Measurements from ENCODE around the gene KRTCAP2. TPM values are rescaled to one million over a fixed set of nuclear protein-coding genes. Genes with fewer than 3 reads are reported as not detected.
A peak's percentile ranks its signal among the peaks of the same experiment; 100 is the strongest.

The KRTCAP2 gene
- total and polyA plus RNA-seq, 2 experiments from 2014 or later, result 191 to 440 TPM

- H3K27ac ChIP-seq, result peak overlapping the region; percentile 97
- DNase-seq (ENCODE audit: low spot score), result no peak
- no peak overlapping the region for H3K4me3 ChIP-seq
Observed at GRCh38 chr1:155131285-155131684, 41.8 kb downstream of the KRTCAP2 start.

DNA sequence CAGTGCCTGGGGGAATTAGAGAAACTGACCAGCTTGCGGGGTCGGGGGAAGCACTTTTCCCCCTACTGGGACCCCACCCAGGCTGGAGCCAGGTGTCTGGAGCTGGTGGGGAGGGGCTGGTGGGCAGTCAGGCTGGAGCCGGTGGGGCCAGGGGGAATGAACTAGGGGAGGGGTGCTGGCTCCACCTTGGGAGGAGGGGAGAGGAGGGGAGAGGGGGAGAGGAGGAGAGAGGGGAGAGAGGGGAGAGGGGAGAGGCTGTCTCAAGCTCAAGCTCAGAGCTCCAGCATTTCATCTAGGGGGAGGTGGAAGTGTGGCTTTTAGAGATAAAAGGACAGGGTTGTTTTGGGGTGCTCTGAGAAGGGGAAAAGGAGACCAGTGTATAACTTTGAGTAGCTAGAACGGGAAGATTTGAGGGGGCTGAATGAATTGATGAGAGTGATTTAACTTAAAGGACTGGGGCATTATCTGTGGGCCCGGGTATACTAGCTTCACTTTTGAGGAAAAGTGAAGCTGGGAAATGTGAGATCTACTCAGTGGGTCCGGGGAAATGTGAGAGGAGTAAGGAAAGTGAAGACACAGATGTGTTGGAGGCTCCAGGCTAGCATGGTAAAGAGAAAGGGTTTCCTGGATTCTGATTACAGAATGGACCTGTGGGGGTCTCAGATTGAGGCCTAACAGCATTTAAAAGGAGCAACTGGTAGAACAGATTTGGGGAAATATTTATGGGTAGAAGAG is 42.7 kb downstream of the KRTCAP2 start:
- WGBS (ENCODE audit: low lambda C conversion rate, missing lambda C conversion rate), result 20% methylated on average over 5 of the region's 6 CpGs
- Histone ChIP-seq H4K20me1 (ENCODE audit: insufficient read depth, poor library complexity, severe bottlenecking) (no peaks in the 10 kb centered on the region), H3K9me3 (ENCODE audit: low read depth) (no peaks in the 10 kb centered on the region), H3K27me3 (no peaks in the 10 kb centered on the region), H3K4me2 (peak overlapping the region; percentile 98), H3K9me2 (replicated peaks; ENCODE audit: insufficient read depth) (no peaks in the 10 kb centered on the region), H3K79me2 (peaks cover 47% of the 10 kb centered on the region), H3K4me1 (ENCODE audit: insufficient read depth) (peaks cover 33% of the 10 kb centered on the region), H3K36me3 (replicated peaks; ENCODE audit: insufficient read depth, low read depth) (no peaks in the 10 kb centered on the region), H2AFZ (no peak overlapping the region), H3K27ac (peak overlapping the region; percentile 97), H3K4me3 (peak overlapping the region; percentile 9)
- DNase-seq (ENCODE audit: low spot score), result peak; percentile 55
- TF ChIP-seq EZH2phosphoT487 (IDR thresholded peaks at IDR 0.05; ENCODE audit: low read depth, severe bottlenecking, unreplicated experiment) (no peak), EZH2 (IDR thresholded peaks at IDR 0.05; ENCODE audit: borderline replicate concordance) (no peak)
- TF ChIP-seq, protein P1, sequence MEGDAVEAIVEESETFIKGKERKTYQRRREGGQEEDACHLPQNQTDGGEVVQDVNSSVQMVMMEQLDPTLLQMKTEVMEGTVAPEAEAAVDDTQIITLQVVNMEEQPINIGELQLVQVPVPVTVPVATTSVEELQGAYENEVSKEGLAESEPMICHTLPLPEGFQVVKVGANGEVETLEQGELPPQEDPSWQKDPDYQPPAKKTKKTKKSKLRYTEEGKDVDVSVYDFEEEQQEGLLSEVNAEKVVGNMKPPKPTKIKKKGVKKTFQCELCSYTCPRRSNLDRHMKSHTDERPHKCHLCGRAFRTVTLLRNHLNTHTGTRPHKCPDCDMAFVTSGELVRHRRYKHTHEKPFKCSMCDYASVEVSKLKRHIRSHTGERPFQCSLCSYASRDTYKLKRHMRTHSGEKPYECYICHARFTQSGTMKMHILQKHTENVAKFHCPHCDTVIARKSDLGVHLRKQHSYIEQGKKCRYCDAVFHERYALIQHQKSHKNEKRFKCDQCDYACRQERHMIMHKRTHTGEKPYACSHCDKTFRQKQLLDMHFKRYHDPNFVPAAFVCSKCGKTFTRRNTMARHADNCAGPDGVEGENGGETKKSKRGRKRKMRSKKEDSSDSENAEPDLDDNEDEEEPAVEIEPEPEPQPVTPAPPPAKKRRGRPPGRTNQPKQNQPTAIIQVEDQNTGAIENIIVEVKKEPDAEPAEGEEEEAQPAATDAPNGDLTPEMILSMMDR (IDR thresholded peaks at IDR 0.05; ENCODE audit: poor library complexity), result no peak

More at GRCh38 chr1:155131285-155131684, 41.8 kb downstream of the KRTCAP2 start:
- TF ChIP-seq, protein P1 (IDR thresholded peaks at IDR 0.05; ENCODE audit: poor library complexity), result no peak
- TF ChIP-seq EZH2 (IDR thresholded peaks at IDR 0.05; ENCODE audit: borderline replicate concordance), result no peak
- peak overlapping the region; percentile 98 for H3K4me2 ChIP-seq
- H3K4me1 ChIP-seq (ENCODE audit: insufficient read depth), result peaks cover 24% of the 10 kb centered on the region
- no peaks in the 10 kb centered on the region for H3K27me3 ChIP-seq
- H3K79me2 ChIP-seq, result peaks cover 47% of the 10 kb centered on the region
- H3K36me3 ChIP-seq (replicated peaks; ENCODE audit: insufficient read depth, low read depth), result no peaks in the 10 kb centered on the region
- no peaks in the 10 kb centered on the region for H4K20me1 ChIP-seq (ENCODE audit: insufficient read depth, poor library complexity, severe bottlenecking)
- 94% methylated on average over 8 of the region's 8 CpGs for WGBS (ENCODE audit: low lambda C conversion rate, missing lambda C conversion rate)
- H2AFZ ChIP-seq, result no peak overlapping the region
- H3K9me2 ChIP-seq (replicated peaks; ENCODE audit: insufficient read depth), result no peaks in the 10 kb centered on the region
- H3K9me3 ChIP-seq (ENCODE audit: low read depth), result no peaks in the 10 kb centered on the region

DNA sequence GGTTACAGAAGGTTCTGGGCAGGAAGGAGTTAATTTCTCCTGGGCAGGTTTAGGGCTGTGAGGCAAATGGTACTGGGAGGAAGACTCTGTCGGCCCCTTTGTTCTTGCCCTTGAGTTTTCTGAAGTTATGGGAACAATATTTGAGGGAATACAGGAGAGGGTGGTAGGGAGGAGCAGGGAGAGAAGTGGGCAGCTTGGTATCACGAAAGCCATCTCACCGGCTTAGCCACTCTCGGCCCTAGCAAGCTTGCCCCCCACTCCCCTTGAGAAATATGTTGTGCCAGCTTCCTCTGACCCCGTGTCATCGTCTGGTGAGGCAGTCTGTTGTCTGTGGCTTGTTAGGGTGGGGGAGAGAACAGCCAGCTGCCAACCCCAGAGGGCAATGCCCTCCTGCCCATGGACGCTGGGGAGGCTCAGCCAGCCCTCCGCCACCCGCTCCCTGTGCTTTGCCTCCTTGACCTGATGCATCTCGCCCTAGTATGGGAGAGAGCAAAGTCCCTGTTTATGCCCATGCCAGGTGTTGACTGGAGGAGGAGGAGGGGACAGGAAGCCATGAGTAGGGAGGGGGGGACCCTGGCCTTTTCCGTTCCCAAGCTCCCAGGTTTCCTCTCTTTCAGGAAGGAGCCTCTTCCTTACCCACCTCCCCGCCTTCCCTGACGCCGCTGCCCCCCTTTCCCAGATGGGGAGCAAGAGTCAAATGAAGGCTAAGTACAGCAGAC is 44.2 kb downstream of the KRTCAP2 start:
- Histone ChIP-seq H4K20me1 (ENCODE audit: insufficient read depth, poor library complexity, severe bottlenecking) (no peaks in the 10 kb centered on the region), H3K9me2 (replicated peaks; ENCODE audit: insufficient read depth) (no peaks in the 10 kb centered on the region), H3K4me1 (ENCODE audit: insufficient read depth) (peaks cover 37% of the 10 kb centered on the region), H3K27me3 (no peaks in the 10 kb centered on the region), H3K9me3 (ENCODE audit: low read depth) (no peaks in the 10 kb centered on the region), H3K79me2 (peaks cover 47% of the 10 kb centered on the region), H3K4me3 (peak overlapping the region; percentile 45), H3K36me3 (replicated peaks; ENCODE audit: insufficient read depth, low read depth) (no peaks in the 10 kb centered on the region), H2AFZ (no peak overlapping the region), H3K4me2 (peak overlapping the region; percentile 98), H3K27ac (peak overlapping the region; percentile 97)
- TF ChIP-seq, protein P1 (IDR thresholded peaks at IDR 0.05; ENCODE audit: poor library complexity), result no peak
- TF ChIP-seq EZH2 (IDR thresholded peaks at IDR 0.05; ENCODE audit: borderline replicate concordance) (no peak), EZH2phosphoT487 (IDR thresholded peaks at IDR 0.05; ENCODE audit: low read depth, severe bottlenecking, unreplicated experiment) (no peak)
- DNase-seq (ENCODE audit: low spot score), result peak; percentile 70
- WGBS (ENCODE audit: low lambda C conversion rate, missing lambda C conversion rate), result 15% methylated on average over 14 of the region's 14 CpGs

Data from hepatocyte (in vitro differentiated cells).